Activated CD4-positive, CD25-positive, alpha-beta regulatory T cell treated with anti-CD3 and anti-CD28 coated beads, Interleukin-2, amount 50 U/mL, for 16 hours (primary cell): Measurements from ENCODE around the gene C16orf95.
"Not testable (repeated sequence)": the region's sequence is repeated elsewhere in the genome, so short reads cannot be mapped to it uniquely, and the experiment has no call there.

ENCODE experiments used
- DNase-seq: peaks from one replicate; pipeline ENCODE4 v3.0.0-alpha.2; 2020; ENCODE audit warnings: low read depth, low spot score

The C16orf95 gene

DNA sequence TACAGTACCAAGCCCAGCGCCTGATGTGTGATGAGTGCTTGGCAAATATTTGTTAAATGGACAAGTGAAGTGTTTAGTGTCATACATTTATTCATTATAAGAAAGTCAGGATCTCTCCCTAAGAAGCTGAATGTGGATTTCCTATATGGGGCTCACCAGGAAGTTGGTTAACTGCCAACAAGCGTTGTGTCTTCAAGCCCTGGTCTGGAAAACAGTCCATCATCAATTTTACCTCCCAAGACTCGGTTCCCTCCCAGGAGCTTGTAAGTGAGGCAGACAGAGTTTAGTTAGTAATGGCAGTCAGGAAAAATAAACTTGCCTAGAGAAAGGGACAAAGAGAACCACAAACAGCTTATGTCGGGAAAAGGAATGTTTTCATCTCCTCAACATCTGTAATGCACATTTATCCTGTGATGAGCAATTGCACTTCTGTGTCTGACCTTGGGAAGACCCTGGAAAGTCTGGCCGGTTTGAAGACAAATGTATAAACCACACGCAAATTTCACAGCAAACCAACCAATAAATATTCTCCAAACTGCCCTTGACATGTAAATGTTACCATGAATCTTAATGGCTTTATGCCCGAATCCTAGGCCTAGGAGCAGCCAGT, 28.3 kb downstream of the C16orf95 start:
- no peak for DNase-seq

GRCh38 chr16:87286839-87287626, 30.2 kb downstream of the C16orf95 start:
- DNase-seq, result no peak

DNA sequence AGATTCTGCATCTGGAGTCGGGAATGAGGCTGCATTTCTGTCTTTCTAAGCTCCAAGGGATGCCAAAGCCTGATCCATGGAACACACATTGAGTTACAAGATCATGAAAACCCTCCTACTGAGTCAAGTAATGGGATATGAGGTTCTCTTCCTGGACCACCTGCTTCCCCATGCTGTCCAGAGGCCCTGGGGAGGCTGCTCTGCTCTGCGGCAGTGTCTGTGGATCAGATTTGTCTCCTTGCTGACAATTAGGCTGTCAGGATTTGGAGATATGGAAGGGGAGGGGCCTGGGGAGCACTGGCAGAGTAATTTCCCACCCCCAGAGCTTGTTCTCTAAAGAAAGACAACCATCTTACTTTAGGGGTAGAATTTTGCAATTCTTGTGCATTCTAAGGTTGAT, 33.0 kb downstream of the C16orf95 start:
- no peak for DNase-seq

DNA sequence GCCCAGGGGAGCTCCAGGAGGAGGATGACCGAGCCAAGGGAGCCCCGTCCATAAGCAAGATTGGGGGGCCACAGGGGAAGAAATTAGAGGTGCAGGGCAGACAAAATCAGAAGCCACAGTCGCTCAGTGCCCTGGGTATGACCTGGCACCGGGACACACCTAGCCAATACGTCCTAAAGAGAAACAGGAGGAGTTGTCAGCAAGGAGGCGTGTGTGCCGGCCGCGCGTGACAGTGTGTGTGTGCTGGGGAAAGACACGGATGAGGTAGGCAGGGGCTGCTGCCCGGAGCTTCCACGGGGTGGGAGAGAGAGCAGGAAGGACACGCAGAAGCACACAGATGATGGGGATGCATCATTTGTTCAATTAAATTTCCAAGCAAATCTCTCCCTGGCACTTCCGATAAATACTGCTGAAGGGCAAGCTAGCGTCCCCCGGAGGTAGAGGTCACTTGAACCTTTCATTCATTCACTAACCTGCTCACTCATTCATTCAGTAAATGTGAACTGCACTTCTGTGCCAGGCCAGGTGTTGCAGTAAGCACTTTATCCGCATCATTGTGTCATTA, 38.0 kb downstream of the C16orf95 start:
- DNase-seq, result no peak

GRCh38 chr16:87278191-87279093, 38.8 kb downstream of the C16orf95 start:
- DNase-seq, result no peak

DNA sequence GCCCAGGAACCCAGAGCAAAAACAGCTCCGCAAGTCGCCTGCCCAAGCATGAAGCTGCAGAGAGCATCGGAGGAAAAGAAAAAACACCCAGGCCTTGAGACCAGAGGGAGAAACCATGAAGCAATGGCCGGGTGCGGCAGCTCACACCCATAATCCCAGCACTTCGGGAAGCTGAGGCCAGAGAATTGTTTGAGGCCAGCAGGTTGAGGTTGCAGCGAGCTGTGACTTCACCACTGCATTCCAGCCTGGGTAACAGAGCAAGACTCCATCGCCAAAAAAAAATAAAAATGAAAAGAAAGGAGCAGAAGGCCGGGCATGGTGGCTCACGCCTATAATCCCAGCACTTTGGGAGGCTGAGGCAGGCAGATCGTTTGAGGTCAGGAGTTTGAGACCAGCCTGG, 40.3 kb downstream of the C16orf95 start:
- DNase-seq, result no peak

DNA sequence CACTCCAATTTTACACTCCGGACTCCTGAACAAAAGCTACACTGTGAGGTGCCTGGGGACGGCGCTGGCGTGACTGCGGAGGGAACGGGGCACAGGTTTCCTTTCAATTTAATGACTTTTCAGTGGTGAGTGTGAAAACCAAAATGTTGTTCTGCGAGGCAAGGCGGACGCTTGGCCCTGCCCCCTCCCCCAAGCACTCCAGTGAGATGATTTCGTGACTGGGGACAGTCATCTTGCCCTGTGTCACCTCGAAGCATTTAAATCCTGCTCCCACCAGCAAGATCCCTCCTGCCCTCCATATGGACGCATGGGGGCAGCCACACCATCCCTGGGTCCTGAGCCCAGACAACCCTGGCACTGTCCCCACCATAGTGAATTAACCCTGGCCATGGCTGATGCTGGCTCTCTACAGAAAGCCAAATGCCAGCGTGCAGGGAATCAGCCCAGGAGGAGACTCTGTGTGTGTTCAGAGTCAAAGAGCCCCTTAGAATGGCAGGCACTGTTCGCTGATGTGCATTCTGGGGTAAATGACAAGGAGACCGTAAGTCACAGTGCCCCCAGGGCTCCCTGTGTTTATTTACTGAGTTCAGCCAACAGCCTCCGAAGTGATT, 41.0 kb downstream of the C16orf95 start:
- DNase-seq, result no peak

DNA sequence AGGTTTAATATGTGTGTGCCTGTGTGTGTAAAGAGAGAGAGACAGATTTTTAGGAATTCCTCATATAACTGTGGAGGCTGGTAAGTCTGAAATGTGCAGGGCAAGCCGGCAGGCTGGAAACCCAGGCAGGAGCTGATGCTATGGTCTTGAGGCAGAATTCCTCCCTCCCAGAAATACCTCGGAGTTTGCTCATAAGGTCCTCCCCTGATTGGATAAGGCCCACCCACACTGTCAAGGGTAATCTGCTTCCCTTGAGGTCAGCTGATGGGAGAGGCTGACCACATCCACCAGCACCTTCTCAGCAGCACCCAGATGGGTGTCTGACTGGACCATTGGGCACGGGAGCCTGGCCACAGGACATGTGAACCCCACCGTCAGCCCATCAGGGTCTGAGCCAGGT, 42.4 kb downstream of the C16orf95 start:
- no peak for DNase-seq

DNA sequence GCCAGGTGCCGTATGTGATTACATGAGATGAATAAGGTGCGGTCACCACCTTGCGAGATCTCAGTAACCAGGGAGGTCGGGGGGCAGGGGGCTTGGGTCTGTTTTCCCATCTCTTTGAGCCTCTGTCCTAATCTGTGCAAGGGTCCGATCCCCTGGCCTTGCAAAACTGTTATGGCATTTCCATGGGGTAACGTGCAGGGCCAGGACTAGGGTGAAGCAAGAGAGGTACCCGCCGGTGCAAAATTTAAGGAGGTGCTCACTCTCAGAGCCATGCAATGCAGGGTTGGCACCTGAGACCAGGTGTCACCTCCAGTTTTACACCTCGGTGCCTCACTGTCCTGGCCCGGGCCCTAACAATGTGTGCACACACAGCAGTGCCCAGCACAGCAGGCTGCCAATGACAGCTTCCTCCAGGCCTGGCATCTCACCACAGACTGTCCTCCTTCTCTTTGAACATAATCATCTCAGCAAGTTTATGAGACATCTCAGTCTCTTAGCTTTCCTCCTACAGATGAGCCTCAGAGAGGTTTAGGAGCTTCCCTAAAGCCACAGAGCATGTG, 43.6 kb downstream of the C16orf95 start:
- no peak for DNase-seq

DNA sequence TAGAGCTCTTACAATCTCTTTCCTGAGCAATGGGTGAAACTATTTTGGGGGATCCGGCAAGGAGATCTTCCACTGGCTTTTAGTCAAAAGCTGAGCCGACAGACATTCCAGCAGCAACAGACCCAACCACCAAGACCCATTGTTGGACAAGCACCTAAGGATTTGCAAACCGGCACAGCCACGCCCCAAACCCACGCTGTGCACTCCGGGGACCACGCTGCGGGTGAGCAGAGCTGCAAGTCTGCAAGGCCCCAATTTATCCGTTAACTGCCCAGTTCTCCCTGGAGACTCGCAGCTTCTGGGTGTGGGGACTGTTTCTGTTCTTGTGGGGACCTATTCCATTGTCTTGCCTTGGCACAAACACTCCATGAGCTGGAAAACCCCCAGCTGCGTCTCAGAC, 45.9 kb downstream of the C16orf95 start:
- DNase-seq, result no peak

- DNase-seq, result no peak
These were observed 49.6 kb downstream of the C16orf95 start for GRCh38 chr16:87267566-87267965.

DNA sequence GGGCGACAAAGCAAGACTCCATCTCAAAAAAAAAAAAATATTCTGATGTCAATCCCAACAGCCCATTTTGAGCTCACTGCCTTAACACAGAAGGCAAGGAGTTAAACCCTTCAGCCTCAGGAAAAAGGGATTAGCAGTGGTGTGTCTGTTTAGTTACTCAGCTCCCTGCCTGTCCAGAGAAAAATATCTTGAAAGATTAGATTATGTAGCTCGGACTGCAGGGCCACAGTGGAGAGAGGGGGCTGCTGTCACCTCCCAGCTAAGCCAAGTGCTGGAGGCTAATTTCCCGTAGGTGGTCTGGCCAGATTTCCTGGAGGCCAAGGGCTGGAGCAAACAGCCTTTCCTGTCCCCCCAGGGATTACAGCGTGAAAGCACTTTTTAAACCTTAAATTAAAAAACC, 50.3 kb downstream of the C16orf95 start:
- no peak for DNase-seq

GRCh38 chr16:87265261-87265660, 51.9 kb downstream of the C16orf95 start:
- DNase-seq, result no peak

GRCh38 chr16:87264634-87265033, 52.6 kb downstream of the C16orf95 start:
- no peak for DNase-seq

DNA sequence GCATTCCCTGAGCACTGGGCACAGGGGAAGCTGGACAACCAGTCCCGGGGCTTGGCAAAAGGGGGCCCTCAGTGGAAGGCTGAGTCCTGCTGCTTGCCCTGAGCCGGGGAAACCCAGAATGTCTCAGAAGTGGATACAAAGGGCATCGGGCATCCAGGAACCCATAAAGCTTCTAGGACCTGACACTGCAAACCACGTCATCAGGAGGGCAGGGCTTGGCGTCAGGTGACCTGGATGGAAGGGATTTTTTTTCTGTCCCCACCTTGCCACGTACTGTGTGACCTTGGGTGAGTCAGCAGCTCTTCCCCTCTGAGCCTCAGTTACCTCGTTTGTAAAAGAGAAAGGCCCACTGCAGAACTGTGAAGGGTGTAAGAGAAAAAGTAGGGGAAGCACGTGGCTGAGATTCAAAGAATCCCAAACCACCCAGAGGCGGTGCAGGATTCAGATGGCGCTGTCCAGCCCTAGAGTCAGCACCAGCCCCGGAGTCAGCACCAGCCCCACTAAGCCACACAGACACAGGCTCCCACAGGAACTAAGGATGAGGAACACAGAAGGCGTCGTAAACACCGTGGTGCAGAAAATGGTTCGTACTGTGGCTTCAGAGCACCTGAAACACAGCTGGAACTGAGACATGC, 53.7 kb downstream of the C16orf95 start:
- no peak for DNase-seq

GRCh38 chr16:87259431-87259830, 57.8 kb downstream of the C16orf95 start:
- no peak for DNase-seq

DNA sequence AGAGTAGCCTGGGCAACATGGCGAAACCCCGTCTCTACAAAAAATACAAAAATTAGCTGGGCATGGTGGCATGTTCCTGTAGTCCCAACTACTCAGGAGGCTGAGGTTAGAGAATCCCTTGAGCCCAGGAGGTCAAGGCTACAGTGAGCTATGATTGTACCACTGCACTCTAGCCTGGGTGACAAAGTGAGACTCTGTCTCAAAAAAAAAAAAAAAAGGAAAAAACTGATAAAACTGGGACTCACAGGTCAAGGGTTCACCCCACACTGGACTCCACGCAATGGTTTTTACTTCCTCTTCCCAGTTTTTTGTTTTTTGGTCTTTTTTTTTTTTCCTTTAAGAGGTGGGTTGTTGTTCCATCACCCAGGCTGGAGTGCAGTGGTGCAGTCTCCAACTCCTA, 58.5 kb downstream of the C16orf95 start:
- not testable (repeated sequence) for DNase-seq

- DNase-seq, result no peak
These were observed 61.3 kb downstream of the C16orf95 start for GRCh38 chr16:87255866-87256265.

DNA sequence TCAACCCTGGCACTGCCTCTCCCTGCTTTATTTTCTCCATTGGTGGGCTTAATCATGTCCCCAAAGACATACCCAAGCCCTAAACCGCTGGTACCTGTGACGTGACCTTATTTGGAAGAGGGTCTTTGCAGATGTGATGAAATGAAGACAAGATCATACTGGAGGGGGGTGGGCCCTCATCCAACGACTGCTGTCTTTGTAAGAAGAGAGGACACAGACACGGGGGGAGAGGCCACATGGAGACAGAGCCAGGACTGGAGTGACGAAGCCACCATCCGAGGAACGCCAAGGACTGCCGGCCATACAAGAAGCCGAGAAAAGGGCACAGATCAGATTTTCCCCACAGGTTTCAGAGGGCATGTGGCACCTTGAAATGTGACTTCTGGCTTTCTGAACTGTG, 62.5 kb downstream of the C16orf95 start:
- no peak for DNase-seq

GRCh38 chr16:87254296-87254695, 62.9 kb downstream of the C16orf95 start:
- no peak for DNase-seq

DNA sequence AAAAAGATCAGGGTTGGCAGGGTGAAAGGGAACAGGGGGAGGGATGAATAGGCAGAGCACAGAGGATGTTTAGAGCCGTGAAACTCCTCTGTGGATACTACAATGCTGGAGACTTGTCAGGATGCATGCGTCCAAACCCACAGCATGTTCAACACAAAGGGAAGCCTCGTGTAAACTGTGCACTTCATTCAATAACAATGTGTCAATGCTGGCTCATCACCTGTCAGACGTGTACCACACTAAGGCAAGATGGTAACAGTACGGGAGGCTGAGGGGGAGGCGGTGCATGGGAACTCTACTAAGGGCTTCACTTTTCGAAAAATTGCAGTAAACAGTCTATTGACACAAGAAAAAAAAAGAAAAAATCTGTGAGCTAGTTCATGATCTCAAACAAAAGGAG, 63.7 kb downstream of the C16orf95 start:
- no peak for DNase-seq
